GM04504 (cell line): ENCODE results near the gene ETFB.

Experiments used
- DNase-seq: peaks from one replicate; pipeline ENCODE4 v3.0.0-alpha.2; 2012; ENCODE audit warnings: low read depth

The ETFB gene

DNA sequence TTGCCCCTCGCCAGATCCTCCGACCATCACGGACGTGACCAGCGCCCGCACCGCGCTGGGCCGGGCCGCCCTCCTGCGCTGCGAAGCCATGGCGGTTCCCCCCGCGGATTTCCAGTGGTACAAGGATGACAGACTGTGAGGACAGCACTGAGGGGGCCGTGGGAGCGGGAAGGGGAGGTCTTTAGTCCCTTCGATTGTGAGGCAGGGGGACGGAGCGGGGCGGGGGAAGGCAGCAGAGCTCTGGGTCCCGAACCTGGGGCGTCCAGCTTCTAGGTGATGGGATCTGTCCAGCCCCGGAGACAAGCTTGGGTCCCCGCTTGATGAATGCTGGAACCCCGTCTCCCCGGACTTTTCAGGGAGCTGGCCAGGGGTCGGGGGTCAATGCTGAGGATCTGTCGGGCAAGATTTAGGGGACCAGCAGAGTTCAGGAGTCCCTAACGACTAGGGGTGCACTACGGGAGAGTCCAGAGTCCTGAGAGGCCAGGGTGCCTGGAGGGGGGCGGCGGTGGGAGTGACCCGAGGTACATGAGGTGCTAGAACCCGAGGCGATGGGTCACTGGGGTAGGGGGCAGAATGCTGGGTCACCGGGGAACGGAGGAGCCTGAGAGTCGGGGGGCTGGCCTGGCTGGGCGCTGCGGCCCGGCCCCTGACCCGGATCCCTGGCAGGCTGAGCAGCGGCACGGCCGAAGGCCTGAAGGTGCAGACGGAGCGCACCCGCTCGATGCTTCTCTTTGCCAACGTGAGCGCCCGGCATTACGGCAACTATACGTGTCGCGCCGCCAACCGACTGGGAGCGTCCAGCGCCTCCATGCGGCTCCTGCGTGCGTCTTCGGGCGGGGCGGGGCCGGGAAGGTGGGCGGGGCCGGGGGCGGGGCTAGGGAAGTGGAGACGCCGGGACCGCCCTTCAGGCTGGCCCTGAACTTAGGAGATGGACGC, 38.9 kb downstream of the ETFB start:
- DNase-seq, result no peak

DNA sequence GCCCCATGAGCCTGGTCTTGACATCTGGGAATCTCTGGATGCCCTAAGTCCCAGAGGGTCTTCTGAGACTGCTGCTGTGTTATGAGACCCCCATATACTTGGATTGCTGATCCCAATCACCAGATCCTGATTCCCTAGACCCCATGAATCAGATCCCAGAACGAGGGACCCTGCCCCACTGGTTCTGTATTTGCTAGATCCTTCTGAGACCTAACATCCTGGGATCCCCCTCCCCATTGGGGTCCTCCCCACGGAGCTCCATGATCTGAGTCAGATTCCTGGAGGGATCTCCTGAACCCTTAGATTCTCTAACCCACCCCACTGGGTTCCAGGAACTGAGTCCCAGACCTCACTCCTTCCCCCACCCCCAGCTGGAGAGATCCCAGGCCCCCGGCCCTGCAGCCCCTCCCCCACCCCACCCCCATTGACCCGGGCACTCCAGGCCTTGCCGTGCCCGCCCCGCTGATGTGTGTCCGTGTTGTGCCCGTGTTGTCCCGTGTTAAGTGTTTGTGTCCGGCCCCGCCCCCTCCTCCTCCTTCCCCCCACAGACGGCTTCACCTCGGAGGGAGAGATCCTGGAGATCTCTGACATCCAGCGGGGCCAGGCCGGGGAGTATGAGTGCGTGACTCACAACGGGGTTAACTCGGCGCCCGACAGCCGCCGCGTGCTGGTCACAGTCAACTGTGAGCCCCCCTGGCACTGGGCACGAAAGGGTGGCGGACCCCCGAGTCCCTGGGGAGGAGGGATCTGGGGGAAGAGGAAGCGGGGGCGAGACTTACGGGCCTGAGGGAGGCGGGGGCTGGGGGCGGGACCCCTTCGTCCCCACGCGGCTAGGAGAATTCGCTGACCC, 39.7 kb downstream of the ETFB start:
- DNase-seq, result no peak

DNA sequence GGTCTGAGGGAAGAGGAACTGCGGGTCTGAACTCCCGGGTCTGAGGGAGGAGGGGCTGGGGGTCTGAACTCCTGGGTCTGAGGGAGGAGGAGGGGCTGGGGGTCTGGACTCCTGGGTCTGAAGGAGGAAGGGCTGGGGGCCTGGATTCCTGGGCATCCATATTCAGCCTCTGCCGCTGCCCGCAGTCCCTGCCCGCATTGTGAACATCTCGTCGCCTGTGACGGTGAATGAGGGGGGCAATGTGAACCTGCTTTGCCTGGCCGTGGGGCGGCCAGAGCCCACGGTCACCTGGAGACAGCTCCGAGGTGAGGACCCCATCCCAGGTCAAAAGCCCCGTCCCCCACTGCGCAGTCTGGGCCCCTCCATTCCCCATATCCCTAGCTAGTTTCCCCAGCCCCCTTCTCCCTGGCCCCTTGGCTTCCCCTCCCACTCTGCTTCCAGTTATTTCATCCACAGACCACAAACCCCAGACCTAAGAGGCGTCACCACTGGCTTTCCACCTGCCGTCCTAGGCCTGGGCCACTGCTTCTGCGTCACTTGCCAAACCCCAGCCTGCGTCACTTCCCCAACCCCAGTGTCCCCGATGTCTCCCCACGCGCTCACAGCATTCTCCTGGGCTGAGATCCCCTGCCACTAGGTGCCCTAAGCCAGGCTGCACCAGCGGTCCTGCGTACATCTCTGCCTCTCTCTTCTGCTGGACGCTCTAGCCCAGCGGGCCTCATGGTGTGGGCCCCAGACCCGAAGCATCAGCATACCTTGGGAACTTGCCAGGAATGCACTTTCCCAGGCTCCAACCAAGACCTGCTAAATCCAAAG, 40.8 kb downstream of the ETFB start:
- DNase-seq, result no peak

DNA sequence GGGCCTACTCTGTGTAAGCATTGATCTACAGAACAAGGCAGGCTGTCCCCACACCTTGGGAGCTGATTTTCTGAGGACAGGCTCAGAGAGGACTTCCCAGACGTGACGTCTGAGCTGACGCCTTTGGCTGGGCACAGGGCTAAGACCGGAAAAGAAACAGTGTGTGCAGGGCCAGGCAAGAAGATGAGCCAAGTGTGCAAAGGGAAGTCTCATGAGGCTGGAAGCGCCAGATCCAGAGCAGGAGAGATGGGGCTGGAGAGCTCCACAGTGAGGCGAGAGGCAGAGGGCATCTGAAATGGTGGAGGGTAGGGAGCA, 42.1 kb downstream of the ETFB start:
- DNase-seq, result no peak

DNA sequence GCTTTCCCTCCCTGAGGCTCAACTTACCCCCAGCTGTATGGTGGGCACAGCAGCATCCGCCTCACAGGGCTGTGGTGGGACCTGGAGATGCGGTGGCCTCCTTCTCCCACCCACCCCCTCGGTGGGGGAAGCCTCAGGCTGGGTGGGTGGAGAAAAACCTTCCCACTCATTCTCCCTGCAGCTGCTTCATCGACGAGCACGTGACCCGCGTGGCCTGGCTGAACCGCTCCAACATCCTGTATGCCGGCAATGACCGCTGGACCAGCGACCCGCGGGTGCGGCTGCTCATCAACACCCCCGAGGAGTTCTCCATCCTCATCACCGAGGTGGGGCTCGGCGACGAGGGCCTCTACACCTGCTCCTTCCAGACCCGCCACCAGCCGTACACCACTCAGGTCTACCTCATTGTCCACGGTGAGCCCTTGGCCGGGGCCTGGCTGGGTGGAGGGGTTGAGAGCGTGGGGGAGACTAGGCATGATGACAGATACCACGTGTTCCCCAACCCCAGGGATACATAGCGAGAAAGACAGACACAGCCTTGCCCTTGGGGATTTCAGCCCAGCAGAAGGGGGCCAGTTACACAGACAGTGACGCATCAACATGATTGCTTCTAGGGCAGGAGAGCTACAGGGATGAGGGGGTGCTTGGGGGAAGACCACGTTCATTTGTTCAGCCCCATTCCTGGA, 42.6 kb downstream of the ETFB start:
- DNase-seq, result no peak

DNA sequence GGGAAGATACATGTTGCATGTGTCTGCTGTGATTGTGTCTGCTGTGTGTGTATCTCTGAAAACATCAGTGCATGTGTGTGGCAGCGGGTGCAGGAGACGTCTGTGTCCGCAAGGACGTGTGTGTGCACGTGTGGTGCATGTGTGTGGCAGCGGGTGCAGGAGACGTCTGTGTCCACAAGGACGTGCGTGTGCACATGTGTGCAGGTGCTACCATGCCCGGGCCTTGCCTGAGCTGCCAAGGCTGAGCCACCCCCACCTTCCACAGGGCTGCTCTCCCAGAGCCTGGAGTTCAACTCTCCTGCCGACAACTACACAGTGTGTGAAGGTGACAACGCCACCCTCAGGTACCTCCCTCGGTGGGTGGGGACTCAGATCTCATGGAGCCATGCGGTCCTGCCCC, 44.4 kb downstream of the ETFB start:
- DNase-seq, result no peak

DNA sequence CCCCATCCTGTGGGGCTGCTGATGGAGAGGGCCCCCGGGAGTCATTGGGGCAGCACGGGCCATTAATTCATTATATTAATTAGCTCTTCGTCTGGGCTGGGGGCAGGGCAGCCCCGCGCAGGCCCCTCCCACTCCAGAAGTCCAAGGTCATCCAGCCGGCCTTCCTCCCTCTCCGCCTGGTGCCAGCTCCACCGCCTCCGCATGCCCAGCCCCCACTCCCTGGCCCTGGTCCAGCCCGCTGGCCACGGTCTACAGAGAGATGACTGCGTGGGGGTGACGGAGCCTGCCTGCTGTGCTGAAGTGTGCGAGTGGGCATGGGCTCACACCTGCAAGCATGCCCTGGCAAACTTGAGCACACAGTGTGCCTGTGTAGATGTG, 45.9 kb downstream of the ETFB start:
- no peak for DNase-seq

DNA sequence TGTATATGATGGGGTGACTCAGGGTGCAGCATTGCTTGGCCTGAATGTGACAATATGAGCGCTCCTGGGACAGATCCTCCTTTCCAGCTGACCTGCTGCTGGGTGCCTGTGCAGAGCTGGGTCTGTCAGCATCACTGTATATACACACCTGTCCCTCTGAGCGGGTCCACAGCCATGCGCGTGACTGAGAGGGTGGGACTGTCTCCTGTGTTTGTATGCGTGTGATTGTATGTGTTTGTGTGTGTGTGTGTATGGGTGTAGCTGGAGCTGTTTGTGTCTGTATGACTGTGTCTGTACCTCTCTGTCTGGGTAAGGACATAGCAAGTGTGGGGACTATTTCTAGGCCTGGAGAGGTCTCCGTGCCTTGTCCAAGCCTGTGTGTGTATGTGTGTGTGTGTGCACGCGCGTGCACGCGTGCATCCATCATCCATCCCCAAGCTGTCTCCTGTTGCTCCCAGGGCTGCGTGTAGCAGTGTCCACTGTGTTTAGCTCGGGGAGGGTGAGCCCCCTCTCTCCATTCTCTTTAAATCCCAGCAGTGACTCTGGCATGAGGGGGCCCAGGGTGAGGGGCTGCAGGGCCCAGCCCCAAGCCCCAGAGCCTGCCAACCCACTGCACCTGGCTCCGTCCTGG, 46.4 kb downstream of the ETFB start:
- DNase-seq, result no peak

DNA sequence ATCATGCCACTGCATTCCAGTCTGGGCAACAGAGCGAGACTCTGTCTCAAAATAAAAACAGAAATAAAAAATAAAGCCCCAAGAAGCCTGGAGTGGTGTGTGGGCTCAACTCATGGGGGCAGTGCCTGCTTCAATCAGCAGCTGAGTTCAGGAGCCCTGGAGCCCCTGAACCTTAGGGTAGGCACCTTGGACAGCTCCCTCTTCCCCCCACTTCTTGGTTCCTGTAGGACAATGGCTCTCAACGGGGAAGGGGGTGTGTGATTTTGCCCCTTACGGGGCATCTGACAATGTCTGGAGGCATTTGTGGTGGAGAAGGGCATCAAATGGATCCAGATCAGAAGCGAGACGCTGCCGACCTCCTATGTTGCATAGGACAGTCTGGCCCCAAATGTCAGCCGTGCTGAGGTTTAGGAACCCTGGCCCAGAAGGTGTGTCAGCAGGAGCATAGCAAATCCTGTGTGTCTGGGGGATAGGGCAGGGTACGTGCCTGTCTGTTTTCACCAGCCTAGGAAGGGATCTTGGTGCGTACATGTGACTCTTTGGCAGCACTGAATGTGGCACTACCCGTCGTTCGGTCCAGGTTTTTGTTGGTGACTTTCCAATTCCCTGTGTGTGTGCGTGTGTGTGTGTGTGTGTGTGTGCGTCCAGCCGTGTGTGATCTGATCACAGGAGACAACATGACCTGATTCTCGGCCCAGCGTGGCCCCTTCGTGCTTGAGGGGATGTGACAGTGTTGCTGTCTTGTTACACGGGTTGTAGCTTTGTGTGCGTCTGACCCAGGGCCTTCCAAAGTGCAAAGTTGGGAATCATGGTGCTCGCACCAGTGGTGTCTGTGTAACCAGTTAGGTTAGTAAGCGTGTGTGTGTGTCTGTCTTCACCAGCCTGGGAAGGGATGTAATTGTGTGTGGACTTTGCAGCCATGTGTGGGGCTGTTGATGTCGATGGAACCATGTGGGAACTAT, 47.2 kb downstream of the ETFB start:
- no peak for DNase-seq

DNA sequence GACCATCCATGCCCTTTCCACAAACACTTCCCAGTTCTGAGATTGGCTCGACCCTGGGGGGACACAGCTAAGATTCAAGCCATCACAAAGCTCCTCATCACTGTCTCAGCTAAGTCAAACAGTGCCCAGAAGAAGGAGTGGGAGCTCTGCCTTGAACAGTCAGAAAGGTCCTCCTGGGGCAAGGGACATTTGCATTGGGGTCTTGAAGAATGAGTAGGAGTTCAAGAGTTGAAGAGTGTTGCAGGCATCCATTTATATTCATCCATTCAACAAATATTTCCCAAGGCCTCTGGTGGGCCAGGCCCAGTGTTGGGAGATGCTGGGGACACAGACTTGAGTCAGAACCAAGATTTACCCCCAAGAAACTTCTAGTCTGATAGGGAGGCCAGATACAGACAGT, 48.2 kb downstream of the ETFB start:
- DNase-seq, result no peak

DNA sequence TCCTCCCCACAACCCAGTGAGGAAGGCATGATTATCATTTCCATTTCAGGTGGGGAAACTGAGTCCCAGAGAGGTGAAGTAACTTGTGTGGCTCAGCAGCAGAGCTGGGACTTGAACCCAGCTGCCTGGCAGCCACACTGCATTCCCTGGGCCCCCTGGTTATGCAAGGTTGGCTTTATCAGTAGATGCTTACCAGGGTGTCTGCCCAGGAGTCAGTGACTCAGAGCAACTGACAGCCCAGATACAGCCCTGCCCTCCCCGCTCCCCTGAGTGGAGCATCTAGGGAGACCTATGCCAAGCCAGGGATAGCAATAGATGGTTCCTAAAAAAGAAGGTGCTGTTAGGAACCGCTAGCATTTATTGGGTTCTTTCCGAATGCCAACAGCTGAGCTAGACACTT, 48.8 kb downstream of the ETFB start:
- no peak for DNase-seq

DNA sequence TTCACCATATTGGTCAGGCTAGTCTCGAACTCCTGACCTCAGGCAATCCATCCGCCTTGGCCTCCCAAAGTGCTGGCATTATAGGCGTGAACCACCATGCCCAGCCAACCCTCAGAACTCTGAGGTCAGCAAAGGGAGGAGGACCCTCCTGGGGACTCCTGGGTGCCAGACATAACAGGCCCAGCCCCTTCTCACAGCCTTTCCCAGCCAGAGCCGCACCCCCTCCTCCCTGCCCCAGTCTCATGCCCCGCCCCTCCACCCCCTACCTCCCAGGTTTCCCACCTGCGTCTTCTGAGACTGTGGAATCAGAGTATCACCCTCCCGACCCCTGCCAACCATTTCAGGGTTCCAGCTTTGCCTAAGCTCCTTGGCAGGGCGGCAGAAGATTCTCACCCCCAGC, 49.5 kb downstream of the ETFB start:
- DNase-seq, result no peak

DNA sequence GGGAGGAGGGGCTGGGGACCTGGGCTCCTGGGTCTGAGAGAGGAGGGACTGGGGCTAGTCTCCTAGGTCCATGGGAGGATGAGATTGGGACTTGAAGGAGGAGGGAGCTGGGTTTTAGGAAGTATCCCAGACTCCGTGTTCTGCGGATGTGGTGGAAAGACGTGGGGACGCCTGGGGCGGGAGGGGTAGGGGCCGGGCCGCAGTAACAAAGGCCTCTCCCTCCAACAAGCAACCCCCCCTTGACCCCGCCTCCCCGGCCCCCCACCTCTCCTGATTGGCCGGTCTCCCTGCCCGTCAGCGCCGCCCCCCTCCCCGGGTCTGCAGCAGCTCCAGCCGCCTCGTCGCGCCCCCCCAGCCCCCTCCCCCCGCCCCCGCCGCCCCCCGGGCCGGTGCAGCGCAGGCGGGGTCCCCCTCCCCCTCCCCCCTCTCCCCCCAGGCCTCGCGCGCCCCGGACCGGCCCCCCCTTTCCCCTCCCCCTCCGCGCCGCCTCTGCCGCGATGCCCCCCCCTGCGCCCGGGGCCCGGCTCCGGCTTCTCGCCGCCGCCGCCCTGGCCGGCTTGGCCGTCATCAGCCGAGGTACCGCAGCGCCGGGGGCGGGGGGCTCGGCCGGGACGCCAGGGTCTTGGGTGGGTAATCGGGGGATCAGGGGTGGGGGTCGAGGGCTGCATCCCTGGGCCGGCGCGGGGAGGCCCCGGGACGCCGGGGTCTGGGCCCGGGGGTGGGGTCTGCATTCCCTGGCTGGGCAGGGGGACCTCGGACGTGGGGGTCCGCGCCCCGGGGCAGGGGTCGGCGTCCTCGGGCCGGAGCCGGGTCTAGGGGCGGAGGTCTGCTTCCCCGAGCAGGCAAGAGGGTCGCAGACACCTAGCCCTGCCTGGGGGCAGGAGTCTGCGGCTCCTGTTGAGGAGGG, 54.6 kb downstream of the ETFB start, which contains the start of gene IGLON5:
IGLON5 (plus strand) TSS at position 294 of the 907 bp plus-strand sequence; CDS start at position 498, 204 bp downstream.
- DNase-seq, result no peak

DNA sequence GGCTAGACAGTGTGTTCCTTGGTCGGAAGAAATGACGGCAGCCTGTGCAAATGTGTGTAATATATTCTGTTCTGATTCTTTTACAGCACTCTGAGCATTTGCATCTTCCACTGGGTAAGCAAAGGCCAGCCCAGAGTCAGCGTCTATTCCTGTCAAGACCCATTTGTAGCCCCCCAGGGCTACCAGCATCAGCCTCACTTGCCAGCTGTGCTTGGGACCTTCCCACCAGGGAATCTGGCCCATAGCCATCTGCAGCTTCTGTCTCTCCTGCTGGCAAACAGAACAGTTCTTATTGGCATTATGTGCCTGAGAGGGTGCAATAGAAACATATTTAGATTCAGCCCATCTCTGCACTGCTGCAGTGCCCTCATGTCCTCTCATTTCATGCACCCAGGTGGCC, 60.7 kb downstream of the ETFB start:
- DNase-seq, result no peak

DNA sequence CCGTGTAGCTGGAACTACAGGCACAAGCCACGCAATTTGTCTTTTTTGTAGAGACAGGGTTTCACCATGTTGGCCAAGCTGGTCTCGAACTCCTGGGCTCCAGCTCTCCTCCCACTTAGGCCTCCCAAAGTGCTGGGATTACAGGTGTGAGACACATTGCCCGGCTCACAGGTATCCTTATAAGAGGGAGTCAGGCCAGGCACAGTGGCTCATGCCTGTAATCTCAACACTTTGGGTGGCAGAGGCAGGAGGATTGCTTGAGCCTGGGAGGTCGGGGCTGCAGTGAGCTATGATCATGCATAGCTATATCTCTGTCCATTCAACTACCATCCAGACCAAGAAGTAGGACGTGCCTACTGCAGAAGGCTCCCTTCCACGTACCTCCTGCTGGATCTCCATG, 64.9 kb downstream of the ETFB start:
- DNase-seq, result no peak

DNA sequence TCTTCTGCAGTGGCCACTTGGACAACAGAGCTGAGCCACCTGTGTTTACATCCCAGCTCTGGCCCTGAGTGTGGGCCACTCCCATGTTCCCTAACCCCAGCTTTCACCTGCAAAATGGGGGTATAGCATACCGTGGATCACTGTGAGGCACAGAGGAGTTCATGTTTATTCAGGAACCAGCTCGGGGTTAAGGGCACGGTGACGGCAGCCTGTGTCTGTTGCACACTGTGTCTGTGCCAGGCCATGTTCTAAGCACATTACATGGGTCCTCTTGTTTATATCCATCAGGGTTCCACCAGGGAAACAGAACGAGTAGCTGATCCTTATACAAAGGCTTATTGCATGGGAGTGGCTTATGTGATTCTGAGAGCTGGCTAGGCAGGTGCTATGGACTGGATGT, 68.8 kb downstream of the ETFB start:
- no peak for DNase-seq

DNA sequence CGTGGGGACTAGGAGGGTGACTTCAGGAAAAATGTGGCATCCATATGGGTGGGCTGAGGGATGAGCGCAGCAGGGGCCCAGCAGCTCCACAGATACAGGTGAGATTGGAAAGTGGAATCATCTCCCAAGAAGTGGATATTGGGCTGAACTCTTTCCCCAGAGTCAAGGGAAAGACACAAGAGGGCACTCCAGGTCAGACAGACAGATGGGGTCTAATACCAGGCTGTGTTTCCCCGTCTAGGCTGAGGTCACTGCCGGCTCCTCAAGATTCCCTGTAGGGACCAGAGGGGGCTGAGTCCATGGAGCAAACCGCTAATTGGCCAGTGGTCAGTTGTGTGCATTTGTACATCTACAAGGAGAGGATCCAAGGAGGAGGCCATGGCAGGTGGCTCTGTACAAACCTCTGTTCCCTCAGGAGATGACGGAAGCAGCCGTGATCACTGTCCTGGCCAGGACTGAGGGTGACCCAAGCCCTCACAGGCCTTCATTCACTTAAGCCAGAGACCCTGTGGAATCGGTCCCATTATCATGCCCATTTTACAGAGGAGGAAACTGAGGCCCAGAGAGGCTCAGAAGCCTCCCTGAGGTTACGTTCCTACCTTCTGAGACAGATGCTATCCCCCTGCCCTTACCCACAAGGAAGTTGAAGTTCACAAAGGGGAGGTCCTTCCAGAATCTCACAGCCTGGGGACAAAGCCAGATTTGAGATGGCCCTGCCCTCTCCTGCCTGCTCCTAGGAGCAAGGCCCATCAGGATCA, 69.7 kb downstream of the ETFB start:
- DNase-seq, result no peak

DNA sequence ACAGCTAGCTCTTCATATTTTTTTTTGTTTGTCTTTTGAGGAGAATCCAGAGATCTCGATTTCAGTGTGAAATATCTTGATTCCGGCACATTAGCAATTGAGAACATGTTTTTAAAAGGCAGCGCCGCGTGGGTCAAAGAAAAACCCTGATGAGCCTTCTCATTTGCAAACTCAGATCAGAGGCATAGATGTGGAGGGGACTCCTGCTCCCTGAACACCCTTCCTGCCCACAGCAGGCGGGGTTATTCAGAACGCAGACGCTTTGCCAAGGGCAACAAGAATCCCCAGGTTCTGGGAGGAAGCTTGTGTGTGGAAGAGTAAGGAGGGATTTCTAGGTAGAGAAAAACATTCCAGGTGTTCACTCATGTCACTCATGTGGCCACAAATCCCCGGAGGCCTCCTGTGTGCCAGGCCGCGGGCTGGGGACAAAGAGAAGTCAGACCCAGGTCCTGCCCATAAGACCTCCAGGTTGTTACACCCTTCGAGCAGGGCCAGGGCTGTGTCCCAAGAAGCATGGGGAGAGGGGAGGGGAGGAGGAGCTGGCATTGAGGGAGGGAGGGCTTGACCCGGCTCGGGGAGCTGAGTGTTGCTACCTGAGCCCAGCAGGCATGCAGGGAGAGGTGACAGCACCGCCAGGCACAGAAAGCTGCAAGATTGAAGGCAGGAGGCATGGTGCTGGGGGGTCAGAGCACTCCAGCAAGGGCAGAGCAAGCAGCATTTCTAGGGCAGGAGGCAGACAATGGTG, 70.6 kb downstream of the ETFB start:
- DNase-seq, result no peak
